Omental fat pad (tissue), 4 donors: ENCODE data around the gene ADAM12. TPM values are rescaled to one million over a fixed set of nuclear protein-coding genes. Genes with fewer than 3 reads are reported as not detected.

Experiments used
- ATAC-seq: fragments of 150-250 bp; one replicate; pipeline ENCODE4 v1.9.1; 2016; ENCODE audit warnings: mild to moderate bottlenecking, moderate library complexity; ENCODE audit not compliant: low FRiP score
- DNase-seq: peaks from one replicate; pipeline ENCODE4 v3.0.0-alpha.2; 2019; ENCODE audit warnings: low spot score
- CTCF ChIP-seq, 3 donors: fragments of 450-650 bp; IDR thresholded peaks; one replicate each; pipeline ENCODE4 v1.5.1; 2016 to 2017; ENCODE audit warnings: antibody characterized with exemption in 3 of 3, mild to moderate bottlenecking in 3 of 3, moderate library complexity in 2 of 3
- total RNA-seq, 4 donors: library from RNA; depleted of rRNA; stranded (reverse); fragments of >200 nt; gene quantifications; one replicate each; pipeline ENCODE4 v1.1.0, GENCODE V29; 2016

ADAM12 gene
- total RNA-seq, 4 donors from 2014 or later, result 4.9 to 24.4 (median 10.9) TPM

- ATAC-seq, result no peak
- no peak for DNase-seq
- no peak for TF ChIP-seq CTCF (IDR thresholded peaks at IDR 0.05)
Measured at GRCh38 chr10:126397156-126397555, 8.9 kb upstream of the ADAM12 start.

GRCh38 chr10:126394948-126395347 is 6.7 kb upstream of the ADAM12 start:
- ATAC-seq (no peak), DNase-seq (no peak)
- no peak for TF ChIP-seq CTCF (IDR thresholded peaks at IDR 0.05)

- DNase-seq, result no peak
- ATAC-seq, result no peak
- TF ChIP-seq CTCF (IDR thresholded peaks at IDR 0.05), result no peak
Measured at GRCh38 chr10:126393076-126393475, 4.8 kb upstream of the ADAM12 start.

GRCh38 chr10:126392469-126392868 is 4.2 kb upstream of the ADAM12 start:
- DNase-seq (no peak), ATAC-seq (no peak)
- TF ChIP-seq CTCF (IDR thresholded peaks at IDR 0.05), result no peak

- ATAC-seq, result no peak
- no peak for DNase-seq
- TF ChIP-seq CTCF (IDR thresholded peaks at IDR 0.05), result no peak
Measured at GRCh38 chr10:126392068-126392467, 3.8 kb upstream of the ADAM12 start.

GRCh38 chr10:126391192-126391885 is 3.1 kb upstream of the ADAM12 start:
- ATAC-seq (no peak), DNase-seq (no peak)

More at GRCh38 chr10:126391192-126391885, 3.1 kb upstream of the ADAM12 start:
- TF ChIP-seq CTCF (IDR thresholded peaks at IDR 0.05), result no peak
